Vagina (tissue), 2 donors: Measurements from ENCODE around the gene RNU6-9.

ENCODE experiments used
- POLR2AphosphoS5 ChIP-seq, 2 donors: sonication (generic); formaldehyde crosslinking; IDR thresholded peaks; one replicate each; pipeline ENCODE4 v1.9.0; 2017; ENCODE audit warnings: antibody characterized with exemption in 2 of 2, mild to moderate bottlenecking in 2 of 2, low read depth in 1 of 2; ENCODE audit not compliant: insufficient read depth in 1 of 2
- TF ChIP-seq, protein P1 (sequence below), 3 experiments: fragments of 450-650 bp in 2 of 3; fragments of 200-600 bp in 1 of 3; sonication (generic) in 1 of 3; IDR thresholded peaks; one replicate each; pipeline ENCODE4 v1.5.1; 2017 to 2019; ENCODE audit warnings: antibody characterized with exemption in 3 of 3, mild to moderate bottlenecking in 2 of 3, moderate library complexity in 2 of 3

DNA sequence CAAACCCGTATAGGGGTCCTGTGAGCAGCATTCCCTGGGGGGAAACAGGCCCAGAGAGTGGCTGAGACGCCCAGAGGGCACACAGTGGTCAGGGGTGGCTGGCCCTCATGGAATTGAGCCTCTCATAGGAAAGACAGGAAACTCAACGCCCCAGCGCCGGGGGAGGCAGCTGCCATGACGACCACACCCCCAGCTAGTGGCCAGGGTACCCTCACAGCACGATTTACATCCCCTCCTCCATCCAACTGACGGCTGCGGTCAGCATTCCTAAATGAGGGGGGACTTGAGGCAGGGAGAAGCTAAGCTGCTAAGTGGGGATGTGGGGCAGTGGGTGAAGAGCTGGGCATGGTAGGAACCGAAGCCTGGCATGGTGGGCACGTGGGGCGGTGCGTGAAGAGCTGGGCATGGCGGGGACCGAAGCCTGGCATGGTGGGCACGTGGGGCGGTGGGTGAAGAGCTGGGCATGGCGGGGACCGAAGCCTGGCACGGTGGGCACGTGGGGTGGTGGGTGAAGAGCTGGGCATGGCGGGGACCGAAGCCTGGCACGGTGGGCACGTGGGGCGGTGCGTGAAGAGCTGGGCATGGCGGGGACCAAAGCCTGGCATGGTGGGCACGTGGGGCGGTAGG lies 10.3 kb upstream of the RNU6-9 start:
- TF ChIP-seq, protein P1, sequence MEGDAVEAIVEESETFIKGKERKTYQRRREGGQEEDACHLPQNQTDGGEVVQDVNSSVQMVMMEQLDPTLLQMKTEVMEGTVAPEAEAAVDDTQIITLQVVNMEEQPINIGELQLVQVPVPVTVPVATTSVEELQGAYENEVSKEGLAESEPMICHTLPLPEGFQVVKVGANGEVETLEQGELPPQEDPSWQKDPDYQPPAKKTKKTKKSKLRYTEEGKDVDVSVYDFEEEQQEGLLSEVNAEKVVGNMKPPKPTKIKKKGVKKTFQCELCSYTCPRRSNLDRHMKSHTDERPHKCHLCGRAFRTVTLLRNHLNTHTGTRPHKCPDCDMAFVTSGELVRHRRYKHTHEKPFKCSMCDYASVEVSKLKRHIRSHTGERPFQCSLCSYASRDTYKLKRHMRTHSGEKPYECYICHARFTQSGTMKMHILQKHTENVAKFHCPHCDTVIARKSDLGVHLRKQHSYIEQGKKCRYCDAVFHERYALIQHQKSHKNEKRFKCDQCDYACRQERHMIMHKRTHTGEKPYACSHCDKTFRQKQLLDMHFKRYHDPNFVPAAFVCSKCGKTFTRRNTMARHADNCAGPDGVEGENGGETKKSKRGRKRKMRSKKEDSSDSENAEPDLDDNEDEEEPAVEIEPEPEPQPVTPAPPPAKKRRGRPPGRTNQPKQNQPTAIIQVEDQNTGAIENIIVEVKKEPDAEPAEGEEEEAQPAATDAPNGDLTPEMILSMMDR (IDR thresholded peaks at IDR 0.05), result no peak
- TF ChIP-seq POLR2AphosphoS5 (IDR thresholded peaks at IDR 0.05; ENCODE audit: insufficient read depth in 1 of 2, low read depth in 1 of 2), result no peak
